GM12891 (cell line): ENCODE data around the gene LHFPL3.

Experiments used
- POLR2A ChIP-seq: IDR thresholded peaks from 2 replicates; pipeline ENCODE4 v1.6.1; 2011; ENCODE audit warnings: low read depth, low read length, control low read depth
- POLR2AphosphoS5 ChIP-seq: IDR thresholded peaks from 2 replicates; pipeline ENCODE4 v1.6.1; 2011; ENCODE audit warnings: low read depth, low read length, control low read depth

- TF ChIP-seq POLR2A, result no peak
- no peak for TF ChIP-seq POLR2AphosphoS5
Observed at GRCh38 chr7:104530251-104530650, 201.8 kb downstream of the LHFPL3 start.
